ELR (cell line): ENCODE data around the gene APCDD1L.
"Not testable (repeated sequence)": the region's sequence is repeated elsewhere in the genome, so short reads cannot be mapped to it uniquely, and the experiment has no call there.

Experiments
- DNase-seq: peaks from one replicate; pipeline ENCODE4 v3.0.0-alpha.2; 2015; ENCODE audit warnings: low read depth

APCDD1L gene

GRCh38 chr20:58514321-58515232 lies 622 bp downstream of the APCDD1L start:
- peak; percentile 54 for DNase-seq

DNA sequence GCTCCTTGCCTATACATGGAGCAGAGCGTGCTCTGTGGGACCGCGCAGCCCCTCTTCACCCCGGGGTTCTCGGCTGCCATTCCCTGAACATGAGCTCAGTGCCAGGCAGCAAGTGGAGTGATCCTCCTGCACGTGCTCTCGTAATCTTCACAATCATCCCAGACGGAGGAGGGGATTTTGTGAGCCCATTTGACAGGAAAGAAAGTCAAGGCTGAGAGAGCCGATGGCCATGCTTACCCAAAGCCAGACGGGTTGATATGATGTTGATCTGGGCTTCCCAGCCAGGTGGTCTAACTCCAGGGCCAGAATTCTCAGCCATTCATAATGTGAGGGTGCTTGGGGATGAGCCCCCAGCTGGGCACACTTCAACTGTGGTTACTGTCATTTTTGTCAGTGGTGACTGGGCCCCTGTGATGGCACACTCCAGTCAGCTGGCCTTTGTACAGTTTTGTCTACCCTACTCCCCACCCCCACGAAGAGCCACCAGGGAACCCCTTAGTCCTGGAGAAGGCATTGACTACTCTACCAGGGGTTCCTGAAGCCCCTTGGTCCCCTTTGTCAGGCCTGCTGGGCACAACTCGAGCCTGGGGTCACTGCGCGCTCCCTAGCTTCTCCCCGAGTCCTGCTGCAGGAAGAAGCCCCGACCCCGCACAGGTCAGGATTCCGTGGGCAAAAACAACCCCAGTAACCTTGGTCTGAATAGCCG lies 1.5 kb downstream of the APCDD1L start:
- DNase-seq, result no peak

- DNase-seq, result no peak
These were observed 2.2 kb downstream of the APCDD1L start for GRCh38 chr20:58512808-58513552.

DNA sequence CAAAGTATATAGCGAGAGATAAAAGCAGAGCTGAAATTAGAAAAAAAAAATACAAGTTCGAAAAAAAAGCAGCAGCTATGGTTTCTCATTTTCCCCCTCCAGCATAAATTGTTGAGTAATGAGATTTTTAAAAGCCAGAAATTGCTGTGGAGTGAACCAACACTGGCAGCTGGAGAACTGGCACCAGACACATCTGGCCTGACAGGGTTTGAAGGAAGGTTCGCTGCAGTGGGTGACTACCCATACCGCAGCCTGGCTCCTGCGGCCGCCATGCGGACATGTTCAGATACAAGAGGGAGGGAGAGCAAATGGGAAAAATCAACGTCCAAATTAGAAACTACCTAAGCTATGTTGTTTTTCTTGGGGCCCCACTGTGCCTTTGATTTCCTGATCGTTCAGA lies 3.3 kb downstream of the APCDD1L start:
- no peak for DNase-seq

- peak; percentile 52 for DNase-seq
These were observed 3.8 kb downstream of the APCDD1L start for GRCh38 chr20:58511364-58511763.

DNA sequence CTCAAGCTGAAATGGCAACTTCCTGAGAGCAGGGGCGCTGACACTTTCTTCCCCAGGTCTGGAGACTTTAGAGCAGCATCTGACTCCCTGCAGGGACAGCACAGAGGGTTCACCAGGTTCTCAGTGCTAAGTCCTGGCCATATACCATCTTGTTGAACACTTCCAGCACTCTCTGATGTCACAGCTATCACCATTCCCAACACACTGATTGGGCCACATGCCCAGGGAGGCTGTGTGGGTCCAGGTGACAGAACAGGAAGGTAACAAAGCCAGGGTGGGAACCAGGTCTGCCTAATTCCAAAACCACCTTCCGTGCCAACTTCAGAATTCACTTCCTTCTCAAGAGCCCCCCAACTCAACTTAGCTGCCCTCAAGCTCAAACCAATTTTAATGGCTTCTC lies 4.3 kb downstream of the APCDD1L start:
- no peak for DNase-seq

DNA sequence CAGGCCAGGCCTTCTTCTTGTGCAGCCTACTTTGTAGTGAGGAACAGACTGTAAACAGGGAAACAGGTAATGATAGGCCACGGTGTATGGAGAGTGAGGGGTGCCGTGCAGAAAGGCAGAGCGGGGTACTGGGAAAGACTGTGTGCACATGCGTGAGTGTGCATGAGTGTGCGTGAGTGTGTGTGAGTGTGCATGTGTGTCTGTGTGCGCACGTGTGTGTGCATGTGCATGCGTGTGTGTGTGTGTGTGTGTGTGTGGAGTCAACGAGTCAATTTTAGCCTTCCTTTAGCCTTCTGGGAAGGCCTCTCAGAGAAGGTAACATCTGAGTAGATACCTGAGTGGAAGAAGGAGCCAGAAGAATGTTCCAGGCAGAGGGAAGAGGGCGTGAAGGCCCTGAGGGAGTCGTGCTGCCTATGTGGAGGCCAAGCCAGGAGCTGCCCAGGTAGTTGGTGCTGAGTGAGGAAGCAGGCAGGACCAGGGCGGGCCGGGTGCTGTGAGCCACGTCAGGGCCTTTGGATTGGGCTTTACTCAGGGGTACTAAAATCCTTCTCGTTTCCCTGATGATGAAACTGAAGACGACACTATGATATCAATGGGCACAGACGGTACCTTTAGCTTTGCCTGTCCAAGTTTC lies 6.3 kb downstream of the APCDD1L start:
- no peak for DNase-seq

DNA sequence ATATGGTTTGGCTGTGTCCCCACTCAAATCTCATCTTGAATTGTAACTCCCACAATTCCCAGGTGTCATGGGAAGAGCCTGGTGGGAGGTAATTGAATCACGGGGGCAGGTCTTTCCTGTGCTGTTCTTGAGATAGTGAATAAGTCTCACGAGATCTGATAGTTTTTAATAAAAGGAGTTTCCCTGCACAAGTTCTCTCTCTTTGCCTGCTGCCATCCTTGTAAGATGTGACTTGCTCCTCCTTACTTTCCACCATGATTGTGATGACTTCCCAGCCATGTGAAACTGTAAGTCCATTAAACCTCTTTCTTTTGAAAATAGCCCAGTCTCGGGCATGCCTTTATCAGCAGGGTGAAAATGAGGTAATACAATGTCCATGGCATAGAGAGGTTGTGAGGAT lies 8.2 kb downstream of the APCDD1L start:
- DNase-seq, result not testable (repeated sequence)

DNA sequence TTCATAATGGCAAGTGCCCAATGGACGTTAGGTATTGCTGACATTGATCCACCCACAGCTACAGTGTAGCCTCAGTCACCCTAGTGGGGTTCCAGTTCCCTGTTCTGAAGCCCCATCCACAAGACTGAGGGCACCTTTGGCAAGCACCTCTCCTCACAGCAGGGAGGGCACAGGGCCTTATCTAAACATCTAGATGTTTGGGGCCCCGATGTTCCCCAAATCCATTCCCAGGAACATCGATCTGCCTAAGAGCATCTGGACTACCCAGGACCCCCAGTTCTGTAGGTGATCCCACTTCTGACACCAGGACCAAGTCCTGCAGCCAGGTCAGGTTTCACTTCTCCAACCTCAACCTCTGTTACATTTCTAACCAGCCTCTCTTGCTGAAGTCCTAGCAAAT lies 10.6 kb downstream of the APCDD1L start:
- DNase-seq, result no peak

GRCh38 chr20:58503668-58504067 lies 11.5 kb downstream of the APCDD1L start:
- no peak for DNase-seq

GRCh38 chr20:58500256-58500655 lies 14.9 kb downstream of the APCDD1L start:
- no peak for DNase-seq

DNA sequence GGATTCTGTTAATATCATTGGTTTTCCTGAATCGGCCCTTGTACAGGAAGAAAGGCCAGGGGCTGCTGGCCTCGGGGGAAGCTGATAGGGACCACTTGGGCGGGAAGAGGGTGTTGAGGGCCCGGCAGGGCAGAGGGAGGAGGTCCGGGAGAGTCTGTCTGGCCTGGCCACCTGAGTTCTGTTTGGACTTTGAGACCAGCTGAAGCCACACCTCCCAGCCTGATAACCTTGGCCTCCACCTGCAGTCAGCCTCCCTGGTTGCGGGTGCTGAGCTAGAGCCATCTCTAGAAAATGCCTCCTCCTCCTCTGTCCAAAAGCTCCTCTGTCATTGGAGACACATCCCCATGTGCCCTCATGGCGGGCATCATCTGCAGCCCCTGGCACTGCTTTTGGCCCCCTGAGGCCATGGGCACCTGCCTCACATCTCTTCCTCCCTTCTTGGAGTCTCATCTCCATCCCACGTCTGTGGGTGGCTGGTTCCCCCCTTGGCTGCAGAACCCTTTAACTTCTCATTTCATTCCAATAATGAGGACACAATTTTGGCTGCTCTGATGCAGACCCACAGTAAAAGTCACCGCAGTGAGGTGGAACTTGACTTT lies 16.6 kb downstream of the APCDD1L start:
- DNase-seq, result no peak

- no peak for DNase-seq
These were observed 17.3 kb downstream of the APCDD1L start for GRCh38 chr20:58497724-58498469.

DNA sequence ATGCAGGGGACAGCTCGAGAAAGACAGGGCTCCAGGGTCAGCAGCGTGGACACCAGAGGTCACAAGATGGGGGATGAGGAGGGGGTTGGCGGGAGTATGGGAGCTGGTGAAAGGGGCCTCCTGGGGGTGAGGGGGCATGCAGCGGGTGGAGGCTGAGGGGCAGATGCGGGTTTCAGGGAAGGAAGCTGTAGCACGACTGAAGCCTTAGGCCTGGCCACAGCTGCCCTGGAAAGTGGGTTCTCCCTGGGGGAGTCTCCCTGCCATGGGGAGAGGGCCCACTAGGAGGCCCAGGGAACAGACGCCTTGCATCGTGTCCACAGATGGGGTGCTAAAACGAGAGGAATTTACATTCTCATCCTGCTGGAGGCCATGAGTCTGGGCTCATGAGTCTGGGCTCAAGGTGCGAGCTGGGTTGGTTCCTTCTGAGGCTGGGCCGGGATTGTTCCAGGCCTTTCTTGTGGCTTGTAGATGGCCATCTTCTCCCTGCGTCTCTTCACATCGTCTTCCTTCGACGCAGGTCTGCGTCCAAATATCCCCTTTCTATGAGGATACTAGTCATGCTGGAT lies 18.0 kb downstream of the APCDD1L start:
- no peak for DNase-seq

GRCh38 chr20:58496429-58496769 lies 18.8 kb downstream of the APCDD1L start:
- DNase-seq, result no peak

GRCh38 chr20:58495623-58496428 lies 19.4 kb downstream of the APCDD1L start:
- no peak for DNase-seq

DNA sequence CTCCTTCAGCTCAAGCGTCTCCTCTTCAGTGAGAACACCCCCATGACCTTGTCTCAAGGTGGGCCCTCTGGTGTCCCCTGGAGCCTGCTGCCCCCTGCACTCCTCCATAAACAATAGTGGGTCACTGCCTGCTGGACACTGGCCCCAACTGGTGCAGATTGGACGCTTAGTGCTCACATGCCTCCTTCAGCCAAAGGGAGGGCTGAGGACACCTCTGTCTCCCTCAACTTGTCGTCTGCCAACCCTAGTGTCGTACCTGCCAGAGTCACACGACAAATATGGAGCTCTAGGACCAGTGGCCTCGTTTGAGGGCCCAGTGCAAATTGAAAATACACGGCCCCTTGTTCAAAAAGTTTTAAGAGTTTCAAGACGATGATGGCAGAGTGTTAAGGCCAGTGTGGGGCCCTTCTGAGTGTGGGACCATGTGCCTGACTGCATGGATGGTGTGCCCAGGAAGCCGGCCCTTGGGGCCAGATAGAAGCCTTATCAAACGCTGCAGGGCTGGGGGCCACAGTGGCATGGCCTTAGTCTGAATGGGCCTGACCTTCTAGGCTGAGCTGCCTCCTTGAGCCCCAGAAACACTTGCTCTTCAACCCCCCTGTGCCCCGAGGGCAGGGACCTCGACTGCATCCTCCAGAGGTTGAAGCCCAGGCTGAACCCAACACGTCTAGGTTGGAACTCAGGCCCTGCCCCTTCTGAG lies 20.1 kb downstream of the APCDD1L start:
- DNase-seq, result no peak

- DNase-seq, result no peak
These were observed 22.2 kb downstream of the APCDD1L start for GRCh38 chr20:58492795-58493524.
